H9 (cell line): ENCODE data around the gene SLC9A9. TPM values are rescaled to one million over a fixed set of nuclear protein-coding genes. Genes with fewer than 3 reads are reported as not detected.

Experiments used
- DNase-seq: peaks from one replicate; pipeline ENCODE4 v3.0.0-alpha.2; 2017
- H2AFZ ChIP-seq: one replicate; pipeline ENCODE4 v1.6.1; 2013; ENCODE audit warnings: mild to moderate bottlenecking, low read length, control low read depth, moderate library complexity
- H2AK5ac ChIP-seq: 2 replicates; pipeline ENCODE4 v1.6.1; 2013; ENCODE audit warnings: low read length, control low read depth, mixed read lengths; ENCODE audit not compliant: insufficient read length
- H2BK120ac ChIP-seq: one replicate; pipeline ENCODE4 v1.6.1; 2013; ENCODE audit warnings: low read depth, mild to moderate bottlenecking, low read length, control low read depth, inconsistent platforms; ENCODE audit not compliant: poor library complexity, severe bottlenecking
- H2BK12ac ChIP-seq: 2 replicates; pipeline ENCODE4 v1.6.1; 2013; ENCODE audit warnings: low read length, control low read depth, mixed read lengths, low read depth; ENCODE audit not compliant: insufficient read length
- H2BK15ac ChIP-seq: 2 replicates; pipeline ENCODE4 v1.6.1; 2013; ENCODE audit warnings: low read depth, low read length, control low read depth
- H2BK20ac ChIP-seq: one replicate; pipeline ENCODE4 v1.6.1; 2013; ENCODE audit warnings: low read depth, mild to moderate bottlenecking, low read length, control low read depth, inconsistent platforms; ENCODE audit not compliant: poor library complexity, severe bottlenecking
- H2BK5ac ChIP-seq: 2 replicates; pipeline ENCODE4 v1.6.1; 2013; ENCODE audit warnings: low read length, control low read depth, mixed read lengths; ENCODE audit not compliant: insufficient read length
- H3K14ac ChIP-seq: 2 replicates; pipeline ENCODE4 v1.6.1; 2013; ENCODE audit warnings: low read length, control low read depth; ENCODE audit not compliant: insufficient read depth
- H3K18ac ChIP-seq: 2 replicates; pipeline ENCODE4 v1.6.1; 2013; ENCODE audit warnings: low read depth, mild to moderate bottlenecking, mixed read lengths, low read length, control low read depth; ENCODE audit not compliant: insufficient read length
- H3K23ac ChIP-seq: 2 replicates; pipeline ENCODE4 v1.6.1; 2013; ENCODE audit warnings: low read length, control low read depth, mixed read lengths, low read depth; ENCODE audit not compliant: insufficient read length
- H3K23me2 ChIP-seq: 2 replicates; pipeline ENCODE4 v1.6.1; 2013; ENCODE audit warnings: low read depth, mild to moderate bottlenecking, mixed read lengths, low read length, control low read depth; ENCODE audit not compliant: insufficient read length, poor library complexity, severe bottlenecking
- H3K27ac ChIP-seq: 2 replicates; pipeline ENCODE4 v1.5.1; 2013; ENCODE audit warnings: low read length, control low read depth, mixed read lengths, low read depth; ENCODE audit not compliant: insufficient read length
- H3K27me3 ChIP-seq: 2 replicates; pipeline ENCODE4 v1.6.1; 2013; ENCODE audit warnings: low read length, control low read depth, inconsistent platforms; ENCODE audit not compliant: insufficient read depth
- H3K4ac ChIP-seq: 2 replicates; pipeline ENCODE4 v1.6.1; 2013; ENCODE audit warnings: low read depth, mild to moderate bottlenecking, control low read depth, inconsistent platforms, low read length, moderate library complexity
- H3K4me1 ChIP-seq: 2 replicates; pipeline ENCODE4 v1.6.1; 2013; ENCODE audit warnings: low read length, control low read depth, inconsistent platforms; ENCODE audit not compliant: insufficient read depth
- H3K4me2 ChIP-seq: 2 replicates; pipeline ENCODE4 v1.6.1; 2013; ENCODE audit warnings: low read length, control low read depth, mixed read lengths; ENCODE audit not compliant: insufficient read length, insufficient read depth
- H3K56ac ChIP-seq: 2 replicates; pipeline ENCODE4 v1.6.1; 2013; ENCODE audit warnings: low read depth, mild to moderate bottlenecking, mixed read lengths, low read length, control low read depth; ENCODE audit not compliant: insufficient read length
- H3K79me1 ChIP-seq: 2 replicates; pipeline ENCODE4 v1.6.1; 2013; ENCODE audit warnings: low read depth, mild to moderate bottlenecking, moderate library complexity, low read length, control low read depth, inconsistent platforms; ENCODE audit not compliant: insufficient read depth, poor library complexity, severe bottlenecking
- H3K79me2 ChIP-seq: 2 replicates; pipeline ENCODE4 v1.6.1; 2013; ENCODE audit warnings: low read length, control low read depth, inconsistent platforms; ENCODE audit not compliant: insufficient read depth
- H3K9ac ChIP-seq: 2 replicates; pipeline ENCODE4 v1.6.1; 2013; ENCODE audit warnings: low read length, control low read depth, mixed read lengths; ENCODE audit not compliant: insufficient read length; ENCODE audit errors: extremely low read depth
- H3K9me3 ChIP-seq: one replicate; pipeline ENCODE4 v1.6.1; 2013; ENCODE audit warnings: low read depth, low read length, inconsistent platforms; ENCODE audit not compliant: control insufficient read depth
- H3T11ph ChIP-seq: one replicate; pipeline ENCODE4 v1.6.1; 2013; ENCODE audit warnings: mild to moderate bottlenecking, low read length, control low read depth, inconsistent platforms
- H4K20me1 ChIP-seq: one replicate; pipeline ENCODE4 v1.6.1; 2013; ENCODE audit not compliant: control insufficient read depth, insufficient read length, insufficient read depth
- H4K5ac ChIP-seq: 2 replicates; pipeline ENCODE4 v1.6.1; 2013; ENCODE audit warnings: low read depth, mild to moderate bottlenecking, mixed read lengths, low read length, control low read depth; ENCODE audit not compliant: insufficient read length
- H4K8ac ChIP-seq: replicated peaks from 2 replicates; pipeline ENCODE4 v1.6.1; 2013; ENCODE audit warnings: low read length, control low read depth, mixed read lengths, low read depth; ENCODE audit not compliant: insufficient read length
- H4K91ac ChIP-seq: 2 replicates; pipeline ENCODE4 v1.6.1; 2013; ENCODE audit warnings: low read depth, mild to moderate bottlenecking, moderate library complexity, mixed read lengths, low read length, control low read depth; ENCODE audit not compliant: insufficient read length
- H3K27ac Mint-ChIP-seq, 3 experiments: 2 replicates in 2 of 3; 3 replicates in 1 of 3; pipeline ENCODE4 v1.8.0; 2020 to 2021; ENCODE audit warnings: mixed read lengths in 3 of 3, mild to moderate bottlenecking in 1 of 3, moderate library complexity in 1 of 3
- H3K27me3 Mint-ChIP-seq: 2 replicates; pipeline ENCODE4 v1.8.0; 2021; ENCODE audit warnings: low read depth, mild to moderate bottlenecking, moderate library complexity, mixed read lengths
- H3K36me3 Mint-ChIP-seq, 3 experiments: 2 replicates in 2 of 3; 3 replicates in 1 of 3; pipeline ENCODE4 v1.8.0; 2020 to 2021; ENCODE audit warnings: low read depth in 3 of 3, mixed read lengths in 3 of 3; ENCODE audit not compliant: insufficient read depth in 1 of 3
- H3K4me1 Mint-ChIP-seq, 2 experiments: 2 replicates each; pipeline ENCODE4 v1.8.0; 2020; ENCODE audit warnings: mixed read lengths in 2 of 2
- H3K4me3 Mint-ChIP-seq, 2 experiments: 2 replicates in 1 of 2; 3 replicates in 1 of 2; pipeline ENCODE4 v1.8.0; 2020 to 2021; ENCODE audit warnings: mild to moderate bottlenecking in 2 of 2, mixed read lengths in 2 of 2, moderate library complexity in 1 of 2
- H3K9me3 Mint-ChIP-seq, 2 experiments: 2 replicates in 1 of 2; 3 replicates in 1 of 2; pipeline ENCODE4 v1.8.0; 2020; ENCODE audit warnings: mild to moderate bottlenecking in 2 of 2, mixed read lengths in 2 of 2, moderate library complexity in 1 of 2
- CTCF ChIP-seq: fragments of 200-600 bp; sonication (generic); conservative IDR thresholded peaks from 3 replicates; pipeline ENCODE4 v1.8.0; 2021; ENCODE audit warnings: antibody characterized with exemption, mild to moderate bottlenecking
- WGBS: extraction: QIAGEN DNeasy Blood & Tissue Kit; methylation state at CpG from one replicate; pipeline ENCODE4 v1.1.7; 2013; ENCODE audit warnings: missing lambda C conversion rate, low lambda C conversion rate, mixed read lengths; ENCODE audit not compliant: insufficient read length; ENCODE audit errors: extremely low coverage; 5-methylcytosine and 5-hydroxymethylcytosine counted together
- total RNA-seq: library from RNA; stranded (reverse); gene quantifications from 2 replicates; pipeline ENCODE4 v1.2.1, GENCODE V29; 2021

Gene SLC9A9
- total RNA-seq, 1 experiment from 2014 or later: 0.35 TPM

- Histone ChIP-seq H3K27ac (no peak overlapping the region), H3T11ph (no peak overlapping the region), H3K23ac (no peak overlapping the region), H3K79me2 (no peaks in the 10 kb centered on the region), H2AFZ (no peak overlapping the region), H3K27me3 (no peaks in the 10 kb centered on the region), H3K9ac (no peak overlapping the region), H2BK5ac (no peak overlapping the region), H4K8ac (no peak overlapping the region), H3K18ac (no peak overlapping the region), H3K9me3 (no peaks in the 10 kb centered on the region), H2BK15ac (no peak overlapping the region), H3K23me2 (no peaks in the 10 kb centered on the region), H4K5ac (no peak overlapping the region), H3K79me1 (no peaks in the 10 kb centered on the region), H3K4me2 (no peak overlapping the region), H2BK12ac (no peak overlapping the region), H4K91ac (no peak overlapping the region), H3K4me1 (peaks cover 4% of the 10 kb centered on the region; the same call in 1 of the 2 replicates), H3K14ac (no peak overlapping the region), H2BK120ac (no peak overlapping the region), H2BK20ac (no peak overlapping the region), H3K56ac (no peak overlapping the region), H4K20me1 (no peaks in the 10 kb centered on the region), H2AK5ac (no peak overlapping the region), H3K4ac (no peak overlapping the region)
- Mint-ChIP-seq H3K27me3 (no peaks in the 10 kb centered on the region), H3K4me1 (peaks cover 15 to 19% of the 10 kb centered on the region in 2 experiments), H3K27ac (no peak overlapping the region), H3K9me3 (no peaks in the 10 kb centered on the region), H3K36me3 (no peaks in the 10 kb centered on the region), H3K4me3 (no peak overlapping the region)
- no CpG with 5 or more reads among the region's 3 CpGs for WGBS
- no peak for DNase-seq
- no peak for TF ChIP-seq CTCF
Observed at GRCh38 chr3:143652118-143652517, 196.2 kb downstream of the SLC9A9 start.
